Activated gamma-delta T cell (primary cell): ENCODE measurements around the gene DOHH.

Source experiments
- DNase-seq: peaks from one replicate; lab custom pipeline; 2025; lab: John Stamatoyannopoulos, UW

Gene DOHH

DNA sequence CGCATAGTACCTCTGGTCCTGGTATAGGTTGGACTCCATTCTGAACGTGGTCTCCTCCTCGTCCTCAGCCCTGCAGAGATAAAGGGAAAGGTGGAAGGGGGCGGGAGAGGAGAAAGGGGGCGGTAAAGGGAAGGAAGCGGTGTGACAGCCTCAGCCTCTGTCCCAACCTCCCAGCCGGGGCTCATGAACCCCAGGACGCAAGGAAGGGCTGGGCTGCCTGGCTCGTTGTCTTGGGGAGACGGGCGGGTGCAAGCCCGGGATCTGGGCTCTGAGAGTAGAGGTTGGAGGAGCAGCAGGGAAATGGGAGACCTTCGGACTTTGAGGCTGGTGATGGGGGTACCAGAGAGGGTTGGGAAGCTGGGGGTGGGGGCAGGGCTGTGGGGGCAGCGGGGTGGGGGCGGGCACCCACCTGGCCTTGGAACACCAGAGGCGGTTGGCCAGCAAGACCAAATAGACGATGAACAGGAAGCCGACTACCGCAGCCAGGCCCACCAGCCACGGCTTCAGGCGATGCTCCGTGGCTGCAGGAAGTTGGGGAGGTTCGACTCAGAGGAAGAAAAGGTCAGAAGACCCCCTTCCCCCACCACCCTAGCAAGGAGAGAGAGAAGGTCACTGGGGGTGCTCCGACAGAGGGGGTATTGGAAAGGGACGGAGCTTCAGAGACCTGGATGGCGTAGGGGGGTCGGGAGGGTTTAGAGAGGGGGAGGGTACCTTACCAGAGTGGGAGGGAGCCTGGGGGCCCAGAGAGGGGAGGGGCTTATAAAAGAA is 21.9 kb downstream of the DOHH start:
- no peak for DNase-seq

DNA sequence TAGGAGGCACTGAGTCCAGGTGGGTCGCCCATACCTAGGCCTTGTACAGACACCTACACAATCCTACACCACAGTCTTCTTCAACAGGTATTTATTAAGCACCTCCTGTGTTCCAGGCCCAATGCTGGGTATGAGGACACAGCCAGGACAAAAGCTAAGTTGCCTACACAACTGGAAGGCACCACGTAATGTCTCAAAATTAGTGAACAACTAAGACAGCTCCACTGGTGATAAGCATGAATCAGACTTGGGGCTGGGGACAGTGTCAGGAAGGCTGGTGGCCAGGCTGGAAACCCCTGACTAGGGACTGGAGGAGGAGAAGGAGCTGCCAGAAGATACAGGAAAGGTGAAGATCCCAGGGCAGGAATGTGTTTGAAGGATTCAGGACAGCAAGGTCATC is 22.5 kb downstream of the DOHH start:
- no peak for DNase-seq

DNA sequence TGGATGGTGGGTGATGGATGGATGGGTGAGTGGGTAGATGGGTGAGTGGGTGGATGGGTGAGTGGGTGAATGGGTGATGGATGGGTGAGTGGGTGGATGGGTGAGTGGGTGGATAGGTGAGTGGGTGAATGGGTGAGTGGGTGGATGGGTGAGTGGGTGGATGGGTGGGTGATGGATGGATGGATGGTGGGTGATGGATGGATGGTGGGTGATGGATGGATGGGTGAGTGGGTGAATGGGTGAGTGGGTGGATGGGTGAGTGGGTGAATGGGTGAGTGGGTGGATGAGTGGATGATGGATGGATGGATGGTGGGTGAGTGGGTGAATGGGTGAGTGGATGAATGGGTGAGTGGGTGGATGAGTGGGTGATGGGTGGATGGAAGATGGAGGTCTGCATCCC is 23.0 kb downstream of the DOHH start:
- no peak for DNase-seq

DNA sequence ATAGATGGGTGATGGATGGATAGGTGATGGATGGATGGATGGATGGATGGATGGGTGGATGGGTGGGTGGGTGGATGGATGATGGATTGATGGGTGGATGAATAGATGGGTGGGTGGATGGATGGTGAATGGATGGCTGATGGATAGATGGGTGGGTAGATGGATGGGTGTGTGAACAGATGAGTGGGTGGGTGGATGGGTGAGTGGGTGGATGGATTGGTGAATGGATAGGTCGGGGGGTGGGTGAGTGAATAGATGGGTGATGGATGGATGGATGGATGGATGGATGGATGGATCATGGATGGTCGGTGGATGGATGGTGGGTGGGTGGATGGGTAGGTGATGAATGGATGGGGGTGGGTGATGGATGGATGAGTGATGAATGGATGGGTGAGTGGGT is 23.6 kb downstream of the DOHH start:
- no peak for DNase-seq

DNA sequence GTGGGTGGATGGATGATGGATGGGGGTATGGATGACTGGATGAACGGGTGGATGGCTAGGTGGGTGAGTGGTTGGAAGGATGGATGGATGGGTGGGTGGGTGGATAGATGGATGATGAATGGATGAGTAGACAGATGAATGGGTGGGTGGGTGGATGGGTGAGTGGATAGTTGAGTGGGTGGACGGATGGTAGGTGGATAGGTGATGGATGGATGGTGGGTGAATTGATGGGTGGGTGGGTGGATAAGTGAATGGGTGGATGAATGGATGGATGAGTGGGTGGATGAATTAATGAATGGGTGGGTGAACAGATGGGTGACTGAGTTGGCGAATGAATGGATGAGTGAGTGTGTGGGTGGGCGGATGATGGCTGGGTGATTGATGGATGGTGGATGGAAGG is 25.0 kb downstream of the DOHH start:
- DNase-seq: no peak

DNA sequence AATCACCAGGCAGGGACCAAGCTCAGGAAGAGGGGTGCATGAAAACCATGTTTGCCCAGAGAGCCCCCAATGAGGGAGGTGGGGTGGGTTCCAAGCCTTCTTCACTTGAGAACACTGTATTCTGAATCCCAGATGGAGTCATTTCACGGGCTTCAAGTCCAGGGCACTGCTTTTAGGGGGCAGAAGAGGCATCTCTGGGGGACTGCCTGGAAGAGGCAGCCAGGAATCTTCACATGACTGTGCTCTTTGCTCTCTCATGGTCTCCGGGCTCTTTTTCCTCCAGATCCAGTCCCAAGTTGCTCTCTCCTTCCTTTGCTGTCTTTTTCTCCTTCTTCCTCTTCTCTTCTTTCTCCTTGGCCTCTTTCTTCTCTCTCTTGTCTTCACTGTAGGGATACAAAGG is 25.9 kb downstream of the DOHH start:
- no peak for DNase-seq

DNA sequence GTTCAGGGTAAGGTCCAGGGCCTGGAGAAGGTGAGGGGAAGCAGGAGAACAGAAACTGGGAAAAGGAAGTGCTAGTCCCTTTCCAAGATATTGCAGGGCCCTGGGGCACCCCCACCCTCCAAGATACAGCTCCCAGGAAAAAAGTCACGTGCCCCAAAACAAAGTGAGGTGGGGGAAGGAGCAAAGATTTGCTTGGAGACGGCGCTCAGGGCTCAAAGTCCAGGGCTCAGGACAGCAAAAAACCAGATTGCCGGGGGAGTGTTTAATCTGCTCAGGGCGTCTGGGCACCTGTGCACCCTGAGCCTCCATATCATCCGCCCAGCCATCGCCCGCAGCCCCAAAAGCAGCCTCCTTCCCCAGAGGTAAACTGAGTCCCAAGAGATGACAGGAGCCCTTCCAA is 26.5 kb downstream of the DOHH start:
- DNase-seq: no peak

DNA sequence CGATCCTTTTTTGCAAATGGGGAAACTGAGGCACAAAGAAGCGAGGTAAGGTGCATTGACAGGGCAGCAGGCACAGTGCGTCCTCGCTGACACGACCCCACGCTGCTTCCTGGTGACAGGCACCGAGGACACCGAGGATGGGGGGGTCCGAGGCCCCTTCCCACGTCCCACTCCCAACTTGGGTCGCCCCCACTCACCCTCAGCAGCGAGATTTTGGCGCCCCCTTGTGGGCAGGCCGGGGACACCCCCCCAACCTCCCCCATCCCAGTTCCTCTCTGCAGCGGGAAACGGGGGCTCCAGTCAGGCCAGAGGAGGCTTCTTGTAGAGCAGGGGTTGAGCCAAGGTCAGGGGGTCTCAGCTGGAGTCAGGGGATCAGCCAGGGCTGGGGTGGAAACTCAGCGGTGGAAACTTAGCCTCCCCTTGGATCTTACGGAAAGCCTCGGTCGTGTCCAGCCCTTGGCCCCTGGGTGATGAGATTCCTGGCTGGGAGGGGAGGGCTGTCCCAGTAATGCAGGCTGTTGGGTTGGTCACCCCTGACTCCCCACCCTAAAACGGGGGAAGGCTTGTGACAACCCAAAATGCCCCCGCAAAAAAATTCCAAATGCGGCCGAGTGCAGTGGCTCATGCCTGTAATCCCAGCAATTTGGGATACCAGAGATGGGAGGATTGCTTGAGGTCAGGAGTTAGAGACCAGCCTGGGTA is 28.4 kb downstream of the DOHH start:
- no peak for DNase-seq

DNA sequence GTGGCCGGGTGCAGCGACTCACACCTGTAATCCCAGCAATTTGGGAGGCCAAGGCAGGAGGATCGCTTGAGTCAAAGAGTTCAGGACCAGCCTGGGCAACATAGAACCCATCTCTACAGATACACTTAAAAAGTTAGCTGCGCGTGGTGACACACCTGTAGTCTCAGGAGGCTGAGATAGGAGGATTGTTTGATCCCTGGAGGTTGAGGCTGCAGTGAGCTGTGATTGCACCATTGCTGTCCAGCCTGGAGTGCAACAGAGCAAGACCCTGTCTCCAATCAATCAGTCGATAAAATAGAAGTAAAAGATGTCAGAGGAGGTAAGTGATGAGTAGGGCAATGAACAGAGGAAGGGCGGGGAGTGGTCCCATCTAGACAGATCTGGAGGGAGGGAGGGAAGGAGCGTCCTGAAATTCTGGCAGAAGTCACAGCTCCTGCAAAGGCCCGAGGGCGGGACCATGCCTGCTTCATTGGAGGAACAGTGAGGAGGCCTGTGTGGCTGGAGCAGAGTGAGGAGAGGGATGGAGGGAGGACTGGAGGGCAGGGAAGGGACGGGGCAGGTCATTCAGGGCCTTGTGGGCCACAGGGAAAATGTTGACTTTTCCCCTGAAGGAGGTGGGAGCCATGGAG is 29.9 kb downstream of the DOHH start:
- no peak for DNase-seq

DNA sequence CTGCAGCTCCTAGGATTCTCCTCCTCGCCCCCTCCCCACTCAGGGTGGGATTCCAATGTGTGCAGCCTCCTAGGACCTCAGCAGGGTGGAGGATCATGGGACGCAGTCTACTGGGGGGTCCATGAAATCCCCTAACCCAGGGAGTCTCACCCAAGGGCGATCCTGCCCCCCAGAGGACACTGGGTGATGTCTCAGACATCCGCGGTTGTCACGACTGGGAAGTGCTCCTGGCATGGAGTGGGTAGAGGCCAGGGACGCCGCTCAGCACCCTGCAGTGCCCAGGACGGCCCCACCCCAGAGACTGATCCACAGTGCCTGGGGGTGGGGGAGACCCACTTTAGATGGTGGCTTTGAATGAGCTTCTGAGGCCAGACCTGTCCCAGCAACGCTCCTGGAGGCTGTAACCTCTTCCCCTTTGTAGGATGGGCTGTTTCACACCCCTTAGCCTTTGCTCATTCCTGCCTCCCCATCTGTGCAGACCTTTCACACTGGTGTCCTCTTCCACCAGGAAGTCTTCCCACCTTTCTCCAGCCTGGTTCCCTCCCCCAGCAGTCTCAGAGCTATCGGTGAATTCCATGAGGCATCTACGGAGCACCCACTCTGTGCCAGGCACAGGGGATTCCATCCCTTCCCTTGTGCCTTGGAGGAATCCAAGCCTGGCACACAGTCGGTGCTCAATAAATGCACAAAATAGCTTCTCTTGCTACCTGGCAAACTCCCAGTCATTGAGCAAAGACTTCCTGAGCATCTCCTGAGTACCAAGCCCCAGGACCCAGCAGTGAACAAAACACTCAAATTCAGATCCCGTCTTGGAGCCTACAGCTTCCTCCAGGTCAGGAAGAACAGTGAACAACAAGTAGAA is 30.6 kb downstream of the DOHH start:
- no peak for DNase-seq

DNA sequence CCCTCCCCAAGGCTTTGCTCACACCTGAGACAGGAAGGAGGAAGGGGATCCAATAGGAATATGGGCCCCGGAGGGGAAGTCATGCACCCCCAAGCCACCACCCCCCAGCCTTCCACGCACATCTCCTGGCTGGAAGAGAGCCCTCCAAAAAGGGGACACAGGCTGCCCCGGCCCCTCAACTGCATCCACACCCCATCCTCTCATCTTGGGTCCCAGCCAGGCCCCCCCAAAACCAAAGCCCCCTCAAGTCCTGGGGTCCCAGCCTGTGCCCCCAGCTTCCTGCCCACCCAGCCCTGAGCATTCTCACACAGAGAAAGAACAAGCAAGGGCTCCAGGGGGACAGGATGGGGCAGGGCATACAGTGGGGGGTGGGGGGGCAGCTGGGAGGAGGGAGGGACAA is 32.3 kb downstream of the DOHH start:
- DNase-seq: no peak

DNA sequence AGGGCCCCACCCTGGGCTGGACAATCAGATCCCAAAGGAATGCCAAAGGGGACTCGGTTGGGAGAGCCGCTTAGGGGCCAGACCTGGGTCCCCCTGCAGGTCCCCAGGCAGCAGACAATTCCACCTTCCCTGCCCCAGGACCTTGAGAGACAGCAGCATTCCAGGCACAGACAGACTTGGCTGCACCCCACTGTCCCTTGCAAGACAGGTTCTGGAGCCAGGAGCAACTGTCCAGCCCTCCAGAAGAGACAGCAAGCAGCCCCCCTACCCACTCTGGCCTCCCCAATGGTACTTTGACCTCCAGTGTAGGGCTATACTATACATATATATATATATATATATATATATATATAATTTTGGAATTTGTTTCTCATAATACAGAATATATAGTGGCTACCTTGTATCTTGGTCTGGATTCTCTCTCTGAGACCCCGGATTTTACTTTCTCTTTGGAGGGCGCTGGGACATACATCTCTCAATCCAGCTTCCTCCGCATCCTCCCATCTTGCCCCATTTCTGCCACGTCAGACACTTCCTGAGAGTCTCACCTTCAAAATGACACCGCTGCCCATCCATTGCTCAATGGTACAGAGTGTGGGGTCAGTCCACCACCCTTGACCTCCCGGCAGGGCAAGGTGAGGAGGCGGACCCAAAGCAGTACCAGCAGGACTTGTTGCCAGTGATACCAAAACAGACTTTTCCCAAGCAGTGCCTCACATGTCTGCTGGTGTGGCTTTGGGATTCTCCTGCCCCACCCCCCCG is 32.9 kb downstream of the DOHH start:
- no peak for DNase-seq

DNA sequence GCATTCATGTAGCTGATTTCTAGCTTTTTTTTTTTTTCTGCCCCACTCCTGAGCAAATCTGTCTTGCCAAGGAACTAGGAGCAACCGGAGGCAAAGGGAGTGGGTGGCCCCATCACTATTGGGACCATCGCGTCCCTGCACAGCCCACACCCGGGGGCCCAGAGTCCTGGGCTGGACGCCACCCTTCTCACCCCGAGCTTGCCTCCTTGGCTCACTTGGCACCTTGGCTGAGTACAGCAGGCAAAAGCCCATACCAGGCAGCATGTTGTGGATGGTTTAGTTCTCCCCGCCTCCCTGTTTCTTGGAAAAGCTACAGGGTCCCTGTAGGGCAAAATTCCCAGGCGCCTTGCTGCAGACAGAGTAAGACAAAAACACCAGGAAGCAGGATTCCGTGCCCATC is 33.8 kb downstream of the DOHH start:
- DNase-seq: no peak

DNA sequence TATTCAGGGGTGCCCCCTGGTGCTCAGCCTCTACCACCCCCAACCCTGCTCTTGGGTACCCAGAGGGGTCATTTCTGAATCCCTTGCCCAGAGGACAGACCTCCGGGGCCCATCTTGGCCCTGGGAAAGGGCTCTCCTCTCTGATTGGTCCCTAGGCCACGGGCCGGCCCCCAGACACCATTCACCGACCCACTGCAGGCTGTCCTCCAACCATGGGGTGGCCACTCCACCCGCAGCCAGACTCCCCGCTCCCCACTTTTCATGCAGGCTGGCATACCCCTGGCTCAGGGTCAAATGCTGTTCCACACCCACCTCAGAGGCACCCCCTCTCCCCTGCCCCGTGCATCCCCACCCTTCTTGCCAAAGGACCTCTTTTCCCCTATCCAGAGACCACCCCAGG is 34.9 kb downstream of the DOHH start:
- DNase-seq: no peak

DNA sequence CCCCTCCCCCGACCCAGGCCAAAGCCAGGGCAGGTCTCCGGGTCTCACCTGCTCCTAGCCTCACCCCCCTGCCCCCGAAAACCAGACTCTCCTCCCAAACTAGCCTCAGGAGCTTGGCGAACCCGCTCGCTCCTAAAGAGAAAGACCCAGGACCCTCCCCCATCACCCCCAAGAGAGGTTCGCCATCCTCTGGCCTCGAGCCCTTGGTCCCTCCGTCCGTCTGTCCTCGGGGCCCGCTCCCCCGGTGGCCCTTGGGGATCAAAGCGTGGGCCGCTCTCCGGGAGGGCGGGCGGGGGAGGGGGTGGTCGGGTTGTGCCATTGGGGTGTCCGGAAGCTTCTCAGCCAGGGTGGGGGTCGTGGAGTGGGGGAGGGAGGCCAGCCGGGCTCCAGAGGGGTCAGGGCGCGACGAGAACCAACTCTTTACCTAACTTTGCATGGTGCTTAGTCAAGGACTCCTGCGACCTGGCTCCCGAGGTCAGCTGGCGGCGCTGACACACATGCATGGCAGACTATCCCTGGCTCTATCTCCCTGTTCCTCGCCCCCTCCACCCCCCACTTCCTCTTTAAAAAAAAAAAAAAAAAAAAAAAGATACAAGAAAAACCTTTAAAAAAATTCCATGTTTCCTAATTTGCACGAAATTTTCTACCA is 35.8 kb downstream of the DOHH start:
- no peak for DNase-seq

DNA sequence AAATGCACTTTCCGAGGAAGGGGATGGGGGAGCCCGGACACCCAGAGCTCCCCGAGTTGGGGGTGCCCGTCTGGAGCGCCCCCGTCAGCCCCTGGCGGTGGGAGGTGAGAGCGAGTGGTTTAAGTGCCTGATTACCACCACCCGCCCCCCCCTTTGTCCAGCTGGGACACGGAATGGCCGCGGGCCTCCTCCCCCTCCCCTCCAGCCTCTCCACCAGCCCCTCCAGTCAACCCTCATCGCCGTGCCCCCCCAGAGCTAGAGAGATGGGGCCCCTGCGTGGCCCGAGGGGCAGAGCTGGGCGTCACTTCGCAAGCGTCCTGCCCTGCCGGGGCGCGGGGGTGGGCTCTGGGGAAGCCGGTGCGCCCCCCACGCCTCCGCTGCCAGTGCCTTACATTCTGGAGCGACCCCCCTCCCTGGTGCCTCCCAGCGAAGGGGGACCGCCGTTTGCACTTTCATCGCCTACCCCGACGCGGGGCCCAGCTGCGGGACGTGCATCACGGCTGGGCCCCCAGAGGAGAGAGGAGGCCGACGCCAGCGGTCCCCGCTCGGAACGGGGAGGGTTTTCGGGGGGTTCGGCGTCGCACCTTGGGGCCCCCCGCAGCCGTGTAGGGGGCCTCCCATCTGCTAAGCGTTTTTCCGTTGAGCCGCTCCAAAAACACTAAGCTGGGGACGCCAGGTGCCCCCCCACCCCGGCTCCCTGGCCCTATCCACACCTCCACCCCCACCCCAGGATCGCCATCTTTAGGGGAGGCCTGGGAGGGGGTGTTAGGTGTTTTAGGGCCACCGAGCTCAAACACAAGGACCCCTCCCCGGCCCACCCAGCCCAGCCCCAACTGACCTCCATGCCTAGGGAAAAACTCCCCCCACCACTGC is 36.5 kb downstream of the DOHH start:
- no peak for DNase-seq

DNA sequence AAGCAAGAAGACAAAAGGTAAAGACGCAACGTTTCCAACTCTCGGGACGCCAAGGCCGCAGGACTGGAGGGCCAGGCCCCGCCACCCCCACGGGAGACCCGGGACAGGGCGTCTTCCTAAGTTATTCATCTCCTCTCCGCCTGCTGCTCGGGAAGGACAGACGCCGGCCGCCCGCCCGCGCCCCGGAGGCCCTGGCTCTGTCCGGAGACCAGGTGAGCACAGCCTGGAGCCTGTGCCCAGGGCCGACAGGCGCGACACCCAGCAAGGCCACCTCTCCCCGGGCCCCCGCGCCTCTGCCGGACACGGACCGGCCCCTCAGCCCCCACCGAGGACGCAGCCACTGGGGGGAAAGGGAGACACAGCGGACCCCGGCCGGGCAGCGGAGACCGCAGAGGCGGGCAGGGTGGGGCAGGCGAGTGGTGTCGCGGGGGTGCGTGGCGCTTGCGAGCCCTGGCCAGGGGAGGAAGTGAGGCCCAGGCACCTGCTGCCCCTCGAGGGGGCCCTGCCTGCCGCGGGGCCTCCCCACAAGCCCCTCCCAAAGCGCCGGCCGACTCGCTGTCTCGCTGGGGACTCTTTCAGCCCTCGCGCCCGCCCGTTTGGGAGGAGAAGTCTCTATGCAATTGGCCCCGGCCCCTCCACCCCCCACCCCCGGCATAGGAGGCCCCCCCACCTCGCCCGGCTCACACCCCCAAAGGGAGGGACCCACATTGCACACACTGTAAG is 37.3 kb downstream of the DOHH start:
- DNase-seq: no peak

DNA sequence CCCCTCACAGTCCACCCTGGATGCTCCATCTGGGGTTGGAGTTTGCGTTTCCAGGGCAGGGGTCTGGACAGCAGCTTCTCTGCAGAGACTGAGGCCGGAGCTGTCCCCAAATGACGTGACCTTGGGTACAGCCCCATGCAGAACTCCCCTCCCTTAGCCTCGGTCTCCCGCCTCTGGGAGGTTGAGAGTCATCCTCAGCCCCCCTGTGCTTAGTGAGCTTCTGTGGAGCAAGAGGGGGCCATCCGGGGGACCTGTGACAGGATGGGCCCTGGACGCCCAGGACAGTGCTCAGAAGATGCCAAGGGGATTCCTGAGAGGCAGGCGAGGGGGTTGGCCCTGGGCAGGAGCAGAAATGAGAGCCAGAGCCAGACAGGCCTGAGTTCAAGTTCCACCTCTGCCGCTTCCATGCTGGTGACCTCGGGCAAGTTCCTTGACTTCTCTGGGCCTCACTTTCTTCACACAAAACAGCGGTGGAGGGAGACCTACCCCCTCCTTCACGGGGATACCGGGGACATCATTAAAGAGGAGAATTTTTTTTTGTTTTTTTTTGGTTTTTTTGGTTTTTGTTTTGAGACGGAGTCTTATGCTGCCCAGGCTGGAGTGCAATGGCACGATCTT is 40.4 kb downstream of the DOHH start:
- DNase-seq: no peak
